ENCODE measurements around the gene NAPG. TPM values are rescaled to one million over a fixed set of nuclear protein-coding genes. Genes with fewer than 3 reads are reported as not detected.

NAPG gene
- total and polyA plus RNA-seq, 2 donors (not counting 3 experiments of a cell fraction or from before 2014, with no cell fraction given), result 10.8 to 34.1 TPM

DNA sequence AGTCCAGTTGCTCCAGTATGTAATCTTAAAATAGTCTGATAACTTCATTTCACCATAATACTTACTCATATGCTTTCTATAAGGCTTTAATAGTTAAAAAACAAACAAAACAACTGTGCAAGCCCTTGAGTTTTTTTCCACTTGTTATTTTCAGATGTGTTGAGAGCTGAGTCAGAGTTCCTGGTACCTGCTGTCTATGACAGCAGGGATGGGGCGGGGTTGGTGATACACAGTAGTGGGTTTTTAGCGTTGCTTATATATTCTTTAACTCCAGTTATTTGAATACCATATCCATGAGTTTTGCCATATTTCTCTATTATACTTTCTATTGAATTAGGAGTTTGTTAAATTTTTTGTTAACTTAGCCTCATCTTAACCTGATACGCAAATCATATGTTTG is 5.0 kb downstream of the NAPG start:
- BruUV-seq (replicated peaks), result no TSS peak
- H3K4me3 ChIP-seq (replicated peaks in 1 of 3; ENCODE audit: insufficient read depth in 1 of 3, low read depth in 1 of 3, low read length in 3 of 3), result no peak overlapping the region
- FAIRE-seq (no peak), DNase-seq (ENCODE audit: low read depth, low spot score) (no peak)
- dilution Hi-C loops (cut with MboI; ENCODE audit: extremely low pct_ligation_motif_present, low sequenced_read_pairs), result no loop called here
- peaks cover 2% of the 10 kb centered on the region for H3K9me1 ChIP-seq (replicated peaks; ENCODE audit: control insufficient read depth, extremely low read depth, insufficient read depth, low read length)
- no peaks in the 10 kb centered on the region for H3K36me3 ChIP-seq (ENCODE audit: control insufficient read depth in 2 of 2, extremely low read depth in 1 of 2, insufficient read depth in 2 of 2, low read length in 2 of 2)
- H3K9ac ChIP-seq (replicated peaks; ENCODE audit: extremely low read depth, insufficient read depth, low read length), result no peak overlapping the region
- H3K4me2 ChIP-seq (ENCODE audit: insufficient read depth, low read length), result no peak overlapping the region
- peaks cover 57% of the 10 kb centered on the region for H3K79me2 ChIP-seq (ENCODE audit: control insufficient read depth, insufficient read depth, low read length)
- no peaks in the 10 kb centered on the region for H3K27me3 ChIP-seq (ENCODE audit: control insufficient read depth in 2 of 2, insufficient read depth in 2 of 2, low read length in 2 of 2)
- ChIA-PET POLR2A (no interaction called here), CTCF (interaction anchor here (0.6 kb wide), 1 partner anchor 1521 kb away, joined by 4 read pairs; no protein-coding TSS in a partner anchor)
- no peak overlapping the region for H2AFZ ChIP-seq (ENCODE audit: low read depth, low read length)
- H3K9me3 ChIP-seq (replicated peaks; ENCODE audit: control insufficient read depth, insufficient read depth, low read length), result no peaks in the 10 kb centered on the region
- intact Hi-C loops (cut with micrococcal nuclease), result no loop called here
- peaks cover 8% of the 10 kb centered on the region for H4K20me1 ChIP-seq (replicated peaks; ENCODE audit: control insufficient read depth, extremely low read depth, insufficient read depth, low read length)
- H3K4me1 ChIP-seq (ENCODE audit: control insufficient read depth, extremely low read depth, insufficient read depth, low read length), result peaks cover 5% of the 10 kb centered on the region
- H3K27ac ChIP-seq (ENCODE audit: insufficient read depth, low read depth, low read length), result no peak overlapping the region
- no peak for TF ChIP-seq POLR2A (IDR thresholded peaks at IDR 0.05; ENCODE audit: low read depth, low read length)
- TF ChIP-seq JUN (IDR thresholded peaks at IDR 0.05; ENCODE audit: borderline replicate concordance, insufficient read depth, insufficient read length, low read depth), result no peak
- TF ChIP-seq, protein P1, sequence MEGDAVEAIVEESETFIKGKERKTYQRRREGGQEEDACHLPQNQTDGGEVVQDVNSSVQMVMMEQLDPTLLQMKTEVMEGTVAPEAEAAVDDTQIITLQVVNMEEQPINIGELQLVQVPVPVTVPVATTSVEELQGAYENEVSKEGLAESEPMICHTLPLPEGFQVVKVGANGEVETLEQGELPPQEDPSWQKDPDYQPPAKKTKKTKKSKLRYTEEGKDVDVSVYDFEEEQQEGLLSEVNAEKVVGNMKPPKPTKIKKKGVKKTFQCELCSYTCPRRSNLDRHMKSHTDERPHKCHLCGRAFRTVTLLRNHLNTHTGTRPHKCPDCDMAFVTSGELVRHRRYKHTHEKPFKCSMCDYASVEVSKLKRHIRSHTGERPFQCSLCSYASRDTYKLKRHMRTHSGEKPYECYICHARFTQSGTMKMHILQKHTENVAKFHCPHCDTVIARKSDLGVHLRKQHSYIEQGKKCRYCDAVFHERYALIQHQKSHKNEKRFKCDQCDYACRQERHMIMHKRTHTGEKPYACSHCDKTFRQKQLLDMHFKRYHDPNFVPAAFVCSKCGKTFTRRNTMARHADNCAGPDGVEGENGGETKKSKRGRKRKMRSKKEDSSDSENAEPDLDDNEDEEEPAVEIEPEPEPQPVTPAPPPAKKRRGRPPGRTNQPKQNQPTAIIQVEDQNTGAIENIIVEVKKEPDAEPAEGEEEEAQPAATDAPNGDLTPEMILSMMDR (IDR thresholded peaks at IDR 0.05; ENCODE audit: extremely low read depth in 1 of 2, insufficient read depth in 1 of 2, low read depth in 1 of 2, low read length in 2 of 2), result no peak
- TF ChIP-seq, protein P2, sequence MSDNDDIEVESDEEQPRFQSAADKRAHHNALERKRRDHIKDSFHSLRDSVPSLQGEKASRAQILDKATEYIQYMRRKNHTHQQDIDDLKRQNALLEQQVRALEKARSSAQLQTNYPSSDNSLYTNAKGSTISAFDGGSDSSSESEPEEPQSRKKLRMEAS (IDR thresholded peaks at IDR 0.05; ENCODE audit: insufficient read depth, insufficient read length), result no peak
- TF ChIP-seq MYC (IDR thresholded peaks at IDR 0.05; ENCODE audit: low read depth, low read length), result no peak
- TF ChIP-seq FOS (IDR thresholded peaks at IDR 0.05; ENCODE audit: borderline replicate concordance, insufficient read depth, low read length), result no peak
- no peak for TF ChIP-seq EZH2 (IDR thresholded peaks at IDR 0.05; ENCODE audit: borderline replicate concordance, low read depth, low read length, severe bottlenecking)
- no peak for TF ChIP-seq POLR2AphosphoS5 (IDR thresholded peaks at IDR 0.05; ENCODE audit: insufficient read depth, low read depth, low read length)
- TF ChIP-seq GATA2 (IDR thresholded peaks at IDR 0.05; ENCODE audit: insufficient read depth, insufficient read length, low read depth, low read length), result no peak
